ENCODE data around the gene CMPK2. TPM values are rescaled to one million over a fixed set of nuclear protein-coding genes. Genes with fewer than 3 reads are reported as not detected.
"Not testable (repeated sequence)": the region's sequence is repeated elsewhere in the genome, so short reads cannot be mapped to it uniquely, and the experiment has no call there.

CMPK2 gene, protein sequence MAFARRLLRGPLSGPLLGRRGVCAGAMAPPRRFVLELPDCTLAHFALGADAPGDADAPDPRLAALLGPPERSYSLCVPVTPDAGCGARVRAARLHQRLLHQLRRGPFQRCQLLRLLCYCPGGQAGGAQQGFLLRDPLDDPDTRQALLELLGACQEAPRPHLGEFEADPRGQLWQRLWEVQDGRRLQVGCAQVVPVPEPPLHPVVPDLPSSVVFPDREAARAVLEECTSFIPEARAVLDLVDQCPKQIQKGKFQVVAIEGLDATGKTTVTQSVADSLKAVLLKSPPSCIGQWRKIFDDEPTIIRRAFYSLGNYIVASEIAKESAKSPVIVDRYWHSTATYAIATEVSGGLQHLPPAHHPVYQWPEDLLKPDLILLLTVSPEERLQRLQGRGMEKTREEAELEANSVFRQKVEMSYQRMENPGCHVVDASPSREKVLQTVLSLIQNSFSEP
- 47.0 and 48.5 TPM in 2 replicates for total RNA-seq

DNA sequence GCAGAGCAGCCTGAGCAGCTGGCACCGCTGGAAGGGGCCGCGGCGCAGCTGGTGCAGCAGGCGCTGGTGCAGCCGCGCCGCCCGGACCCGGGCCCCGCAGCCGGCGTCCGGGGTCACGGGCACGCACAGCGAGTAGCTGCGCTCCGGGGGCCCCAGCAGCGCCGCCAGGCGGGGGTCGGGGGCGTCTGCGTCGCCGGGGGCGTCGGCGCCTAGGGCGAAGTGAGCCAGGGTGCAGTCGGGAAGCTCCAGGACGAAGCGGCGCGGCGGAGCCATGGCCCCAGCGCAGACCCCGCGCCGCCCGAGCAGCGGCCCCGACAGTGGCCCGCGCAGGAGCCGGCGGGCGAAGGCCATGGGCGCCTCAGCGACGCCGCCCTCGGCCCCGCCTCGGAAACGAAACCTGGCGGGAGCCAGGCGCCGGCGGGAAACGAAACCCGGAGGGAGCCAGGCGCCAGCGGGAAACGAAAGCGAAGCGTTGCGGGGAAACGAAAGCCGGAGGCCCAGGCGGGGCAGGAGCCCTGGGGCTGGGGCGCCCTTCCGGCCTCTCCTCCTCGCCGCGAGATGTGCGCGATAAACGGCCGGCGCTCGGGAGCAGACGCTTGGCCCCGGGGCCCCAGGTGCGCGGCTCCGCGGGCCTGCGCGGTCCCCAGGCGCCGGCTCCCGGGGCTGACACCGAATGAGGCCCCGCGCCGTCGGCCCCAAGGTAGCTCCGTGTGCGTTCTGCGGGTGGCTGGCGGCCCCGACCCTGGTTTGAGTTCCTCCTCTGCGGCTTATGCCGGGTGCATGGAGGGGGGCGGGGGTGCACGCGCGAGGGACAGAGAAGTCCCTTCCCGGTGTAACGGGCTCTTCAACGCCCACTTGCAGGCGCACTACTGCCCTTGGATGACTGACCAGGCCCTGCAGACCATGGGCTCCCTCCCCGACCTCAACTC is at the start of gene CMPK2:
TSS of gene CMPK2 (minus strand) at position 562 of the 929 bp plus-strand sequence. CDS start at position 351, 211 bp downstream.
- intact Hi-C loops (cut with micrococcal nuclease), result loop anchor here (1.0 to 2.0 kb wide), 6 partner anchors 12 to 51 kb away; partner anchors contain the start of genes RNF144A and RSAD2

GRCh38 chr2:6915399-6915798 is 49.7 kb upstream of the CMPK2 start:
- intact Hi-C loops (cut with micrococcal nuclease), result loop anchor here (5.0 kb wide), 1 partner anchor 127 kb away; no protein-coding TSS in a partner anchor

DNA sequence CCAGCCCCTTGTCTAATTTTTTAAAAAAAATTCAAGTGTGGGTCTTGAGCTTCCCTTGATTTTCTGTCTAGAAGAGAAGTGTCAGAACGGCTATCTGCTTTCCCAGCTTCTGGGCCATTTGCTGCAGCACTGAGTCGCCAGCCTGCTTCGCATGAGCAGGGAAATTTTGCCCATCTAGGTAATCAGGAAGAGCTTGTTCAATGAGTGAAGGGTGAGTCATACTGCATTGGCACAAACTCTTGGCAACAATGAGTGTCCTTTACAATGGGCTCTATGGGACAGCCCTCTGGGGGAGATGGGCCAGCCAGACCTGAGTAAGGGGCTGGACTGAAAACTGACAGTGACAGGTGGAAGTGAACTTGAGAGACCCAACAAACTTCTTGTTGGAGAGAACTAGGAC is 49.1 kb upstream of the CMPK2 start:
- intact Hi-C loops (cut with micrococcal nuclease), result loop anchor here (5.0 kb wide), 1 partner anchor 127 kb away; no protein-coding TSS in a partner anchor

DNA sequence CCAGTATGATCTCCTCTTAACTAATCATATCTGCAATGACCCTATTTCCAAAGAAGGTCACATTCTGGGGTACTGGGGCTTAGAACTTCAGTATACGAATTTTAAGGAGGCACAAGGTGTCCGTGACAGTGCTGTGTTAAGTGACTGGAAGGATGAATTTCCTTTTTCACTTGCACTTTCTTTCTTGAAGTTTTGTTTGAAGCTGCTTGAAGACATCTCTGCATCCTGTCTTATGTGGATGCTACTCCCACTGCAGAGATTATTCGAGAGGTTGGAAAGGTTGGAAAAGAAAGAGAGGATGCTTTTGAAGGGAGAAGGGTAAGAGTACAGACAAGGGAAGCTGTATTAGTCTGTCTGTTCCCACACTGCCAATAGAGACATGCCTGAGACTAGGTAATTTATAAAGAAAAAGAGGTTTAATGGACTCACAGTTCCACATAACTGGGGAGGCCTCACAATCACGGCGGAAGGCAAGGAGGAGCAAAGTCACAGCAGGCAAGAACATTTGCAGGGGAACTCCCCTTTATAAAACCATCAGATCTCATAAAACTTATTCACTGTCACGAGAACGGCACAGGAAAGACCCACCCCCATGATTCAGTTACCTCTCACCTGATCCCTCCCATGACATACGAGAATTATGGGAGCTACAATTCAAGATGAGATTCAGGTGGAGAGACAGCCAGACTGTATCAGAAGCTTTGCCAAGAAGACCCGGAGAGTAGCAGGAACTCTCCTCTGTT is 47.9 kb upstream of the CMPK2 start:
- intact Hi-C loops (cut with micrococcal nuclease), result no loop called here

DNA sequence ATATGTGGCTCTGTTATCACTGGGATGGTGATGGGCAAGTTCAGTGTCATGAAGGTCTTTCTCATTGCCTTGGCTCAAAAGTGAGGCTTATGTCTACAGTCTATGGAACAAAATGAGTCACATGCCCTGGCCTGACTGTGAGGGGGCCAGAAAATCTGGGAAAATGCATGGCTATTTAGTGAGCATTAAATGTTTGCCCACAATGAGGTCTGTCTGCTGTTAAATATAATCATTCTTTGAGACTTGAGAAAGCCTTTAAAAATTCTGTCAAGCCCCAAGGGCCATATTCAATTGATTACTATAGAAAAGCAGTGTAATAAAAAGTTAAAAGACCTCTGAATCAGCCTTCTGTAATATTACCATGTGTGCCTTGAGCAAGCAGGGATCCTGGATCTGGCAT is 46.0 kb upstream of the CMPK2 start:
- intact Hi-C loops (cut with micrococcal nuclease), result no loop called here

- intact Hi-C loops (cut with micrococcal nuclease), result loop anchor here (1.0 to 5.0 kb wide), 5 partner anchors 8 to 43 kb away; partner anchors contain the start of genes RNF144A and RSAD2
Measured at GRCh38 chr2:6909431-6910385, 44.0 kb upstream of the CMPK2 start.

GRCh38 chr2:6908291-6908690 is 42.6 kb upstream of the CMPK2 start:
- intact Hi-C loops (cut with micrococcal nuclease), result loop anchor here (2.0 to 5.0 kb wide), 2 partner anchors 39 to 41 kb away; no protein-coding TSS in a partner anchor

GRCh38 chr2:6906165-6906741 is 40.5 kb upstream of the CMPK2 start:
- intact Hi-C loops (cut with micrococcal nuclease), result loop anchor here (5.0 kb wide), 1 partner anchor 41 kb away; no protein-coding TSS in a partner anchor

GRCh38 chr2:6905668-6906067 is 40.0 kb upstream of the CMPK2 start:
- intact Hi-C loops (cut with micrococcal nuclease), result loop anchor here (5.0 kb wide), 1 partner anchor 42 kb away; no protein-coding TSS in a partner anchor

DNA sequence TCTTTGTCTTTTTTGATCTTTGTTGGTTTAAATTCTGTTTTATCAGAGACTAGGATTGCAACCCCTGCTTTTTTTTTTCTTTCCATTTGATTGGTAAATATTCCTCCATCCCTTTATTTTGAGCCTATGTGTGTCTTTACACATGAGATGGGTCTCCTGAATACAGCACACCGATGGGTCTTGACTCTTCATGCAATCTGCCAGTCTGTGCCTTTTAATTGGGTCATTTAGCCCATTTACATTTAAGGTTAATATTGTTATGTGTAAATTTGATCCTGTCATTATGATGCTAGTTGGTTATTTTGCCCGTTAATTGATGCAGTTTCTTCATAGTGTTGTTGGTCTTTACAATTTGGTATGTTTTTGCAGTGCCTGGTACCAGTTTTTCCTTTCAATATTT is 36.9 kb upstream of the CMPK2 start:
- intact Hi-C loops (cut with micrococcal nuclease), result not testable (repeated sequence)

GRCh38 chr2:6896930-6897759 is 31.4 kb upstream of the CMPK2 start:
- intact Hi-C loops (cut with micrococcal nuclease), result loop anchor here (1.0 to 2.0 kb wide), 6 partner anchors 12 to 147 kb away; partner anchors contain the start of gene RNF144A

DNA sequence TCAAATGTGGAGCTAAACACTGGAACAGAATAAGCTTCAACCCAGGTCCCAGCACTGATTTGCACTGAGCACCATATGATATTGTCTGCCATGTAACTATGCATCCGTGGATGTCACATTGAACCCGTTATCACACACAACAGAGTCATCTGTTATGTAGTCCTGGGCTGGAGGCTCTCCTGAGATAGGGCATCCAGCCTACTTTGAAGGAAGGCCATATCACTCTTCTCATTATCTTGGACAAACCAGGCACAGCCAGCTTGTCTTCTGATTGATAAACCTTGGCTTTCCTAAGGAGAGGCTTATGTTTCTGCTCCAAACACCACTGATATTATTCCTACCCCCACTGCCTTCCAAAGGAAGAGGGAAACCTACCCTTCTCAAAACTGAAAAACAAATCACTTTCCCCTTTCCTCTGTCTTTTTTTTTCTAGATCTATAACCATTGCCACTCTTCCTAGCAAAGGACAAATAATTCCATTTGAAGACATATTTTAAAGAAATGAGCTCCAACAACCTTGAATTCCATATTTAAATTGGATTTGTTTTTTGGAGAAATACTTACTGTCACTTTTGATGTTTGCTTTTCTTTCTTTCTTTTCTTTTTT is 28.3 kb upstream of the CMPK2 start:
- intact Hi-C loops (cut with micrococcal nuclease), result no loop called here

DNA sequence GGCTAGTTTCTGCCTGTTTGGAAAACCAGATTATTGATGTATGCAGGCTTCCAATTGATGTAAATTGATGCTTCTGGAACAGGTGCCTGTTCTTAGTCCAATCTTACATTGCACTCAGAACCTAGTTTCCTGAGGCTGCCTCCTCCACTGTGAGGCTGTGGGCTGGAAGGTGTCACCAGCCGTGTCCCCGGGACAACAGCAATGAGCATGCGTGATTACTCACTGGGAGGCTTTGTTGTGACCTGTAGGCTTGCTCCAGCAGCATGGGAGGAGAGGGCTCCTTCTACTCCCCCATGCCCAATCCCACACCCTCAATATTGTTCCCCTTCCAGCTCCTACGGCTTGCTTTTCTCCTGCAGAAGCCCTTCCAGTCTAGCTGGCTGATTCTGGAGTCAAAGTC is 23.0 kb upstream of the CMPK2 start:
- intact Hi-C loops (cut with micrococcal nuclease), result no loop called here

DNA sequence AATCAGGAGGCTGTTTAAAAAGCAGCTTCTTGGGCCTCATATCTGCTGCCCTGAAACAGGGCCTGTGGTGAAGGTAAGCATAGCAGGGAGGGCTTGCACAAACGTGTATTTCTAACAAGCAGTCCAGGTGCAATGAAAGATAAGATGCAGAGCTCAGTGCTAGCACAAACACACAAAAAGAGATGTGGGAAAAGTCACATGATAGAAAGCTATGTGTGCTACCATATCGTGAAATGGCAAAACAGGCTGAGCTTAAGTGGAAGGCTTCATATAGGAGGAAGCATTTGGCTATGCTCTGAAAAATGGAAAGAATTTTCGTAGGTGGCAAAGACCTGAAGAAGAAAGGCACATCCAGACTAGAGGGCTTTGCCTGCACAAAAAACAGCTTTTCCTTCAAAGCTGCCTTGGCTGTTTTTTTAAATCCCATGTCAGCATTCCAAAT is 22.1 kb upstream of the CMPK2 start:
- intact Hi-C loops (cut with micrococcal nuclease), result no loop called here

GRCh38 chr2:6885968-6886367 is 20.3 kb upstream of the CMPK2 start:
- intact Hi-C loops (cut with micrococcal nuclease), result no loop called here

- intact Hi-C loops (cut with micrococcal nuclease), result no loop called here
Measured at GRCh38 chr2:6885551-6885950, 19.8 kb upstream of the CMPK2 start.

- intact Hi-C loops (cut with micrococcal nuclease), result no loop called here
Measured at GRCh38 chr2:6883448-6884122, 17.9 kb upstream of the CMPK2 start.

Data from T-helper 2 cell treated with Interferon-gamma antibody and Interleukin-4, amounts not matched to agents 100 ng/mL and 5 ng/mL, for 36 hours (primary cell).